K562 (cell line): Measurements from ENCODE around the gene PPIA. TPM values are rescaled to one million over a fixed set of nuclear protein-coding genes. Genes with fewer than 3 reads are reported as not detected.

Source experiments
- ATAC-seq: fragments of 200-7000 bp; cut with Tn5 transposase; 3 replicates; pipeline ENCODE4 v1.9.1; 2020; ENCODE audit warnings: moderate library complexity
- BruUV-seq: library from RNA; stranded (reverse); fragments of 400-500 nt; replicated peaks from 2 replicates; lab custom pipeline; 2021; lab: Mats Ljungman, UMichigan
- CTCF ChIA-PET: fragments of 300-600 bp; formaldehyde crosslinking; extraction: SDS; loops from one replicate; lab custom pipeline; 2021; ENCODE audit warnings: low intra/inter-chr PET ratio; lab: Yijun Ruan, JAX
- POLR2A ChIA-PET: fragments of 300-600, 350-650 bp; sonication (Branson Sonifier 250); formaldehyde crosslinking; extraction: SDS; loops from one replicate; lab custom pipeline; 2021; ENCODE audit warnings: antibody characterized with exemption, inconsistent platforms; lab: Yijun Ruan, JAX
- DNase-seq, 4 experiments: peaks; one replicate each; pipeline versions ENCODE4 v3.0.0 to v3.0.0-alpha.2; 2011 to 2018; ENCODE audit warnings: low spot score in 3 of 4, mixed read lengths in 3 of 4; ENCODE audit errors: extremely low read depth in 1 of 4
- FAIRE-seq: peaks from 2 replicates; lab custom pipeline; 2011; peaks lifted over from hg19 to GRCh38; lab: Jason Lieb, UNC
- H2AFZ ChIP-seq: 2 replicates; pipeline ENCODE4 v1.6.0; 2011; ENCODE audit warnings: low read depth, low read length, control low read depth, inconsistent platforms
- H3K27ac ChIP-seq: fragments of 200-600 bp; 3 replicates; pipeline ENCODE4 v1.8.0; 2011; ENCODE audit warnings: low read depth, mild to moderate bottlenecking, control low read depth, inconsistent platforms, low read length, moderate library complexity, mixed read lengths; ENCODE audit errors: extremely low read depth
- H3K27me3 ChIP-seq, 2 experiments: fragments of 300-600 bp in 1 of 2; 2 replicates in 1 of 2; 3 replicates in 1 of 2; pipeline versions ENCODE4 v1.6.0 to v1.8.0; 2011; ENCODE audit warnings: inconsistent platforms in 2 of 2, low read length in 2 of 2, mild to moderate bottlenecking in 1 of 2, mixed read lengths in 1 of 2, moderate library complexity in 1 of 2; ENCODE audit not compliant: control insufficient read depth in 2 of 2, insufficient read depth in 2 of 2
- H3K36me3 ChIP-seq: fragments of 300-600 bp; 3 replicates; pipeline ENCODE4 v1.8.0; 2011; ENCODE audit warnings: mild to moderate bottlenecking, low read length, inconsistent platforms; ENCODE audit not compliant: control insufficient read depth, insufficient read depth
- H3K4me1 ChIP-seq, 2 experiments: fragments of 200-600 bp in 1 of 2; replicated peaks in 1 of 2; 2 replicates in 1 of 2; 3 replicates in 1 of 2; pipeline versions ENCODE4 v1.5.1 to v1.8.0; 2011; ENCODE audit warnings: inconsistent platforms in 2 of 2, low read length in 2 of 2, mild to moderate bottlenecking in 1 of 2, mixed read lengths in 1 of 2, moderate library complexity in 1 of 2; ENCODE audit not compliant: control insufficient read depth in 2 of 2, insufficient read depth in 2 of 2
- H3K4me2 ChIP-seq: 2 replicates; pipeline ENCODE4 v1.6.1; 2011; ENCODE audit warnings: low read length, control low read depth, inconsistent platforms, mixed read lengths; ENCODE audit not compliant: insufficient read depth
- H3K4me3 ChIP-seq: fragments of 200-600 bp; sonication (generic), shearing (Covaris generic); 2 replicates; pipeline ENCODE4 v1.5.1; 2016; ENCODE audit warnings: control low read depth, inconsistent platforms
- H3K79me2 ChIP-seq: fragments of 200-600 bp; 3 replicates; pipeline ENCODE4 v1.8.0; 2011; ENCODE audit warnings: low read length, inconsistent platforms; ENCODE audit not compliant: control insufficient read depth, insufficient read depth
- H3K9ac ChIP-seq, 2 experiments: 2 replicates each; pipeline versions ENCODE4 v1.6.0 to v1.6.1; 2011; ENCODE audit warnings: low read depth in 2 of 2, low read length in 2 of 2, control low read depth in 1 of 2, inconsistent platforms in 1 of 2, mild to moderate bottlenecking in 1 of 2, mixed read lengths in 1 of 2; ENCODE audit not compliant: insufficient read depth in 1 of 2
- H3K9me1 ChIP-seq: one replicate; pipeline ENCODE4 v1.6.0; 2011; ENCODE audit warnings: inconsistent platforms, mild to moderate bottlenecking, low read length, moderate library complexity; ENCODE audit not compliant: control insufficient read depth, insufficient read depth
- H3K9me3 ChIP-seq: replicated peaks from 2 replicates; pipeline ENCODE4 v1.5.1; 2011; ENCODE audit warnings: low read depth, low read length, inconsistent platforms; ENCODE audit not compliant: control insufficient read depth, insufficient read depth
- H4K20me1 ChIP-seq: replicated peaks from 2 replicates; pipeline ENCODE4 v1.6.1; 2011; ENCODE audit warnings: low read length, inconsistent platforms, mixed read lengths; ENCODE audit not compliant: control insufficient read depth, insufficient read depth
- BCOR ChIP-seq: fragments of 450-650 bp; IDR thresholded peaks from 2 replicates; pipeline ENCODE4 v1.6.1; 2016
- HBP1 ChIP-seq: fragments of 450-650 bp; formaldehyde crosslinking; IDR thresholded peaks from 2 replicates; pipeline ENCODE4 v1.4.0; 2022; ENCODE audit warnings: missing genetic modification characterization
- IRF1 ChIP-seq: sonication (generic); formaldehyde crosslinking; IDR thresholded peaks from 2 replicates; pipeline ENCODE4 v1.8.0; 2022; ENCODE audit warnings: missing genetic modification reagents, mild to moderate bottlenecking, borderline replicate concordance
- MAFF ChIP-seq: IDR thresholded peaks from 2 replicates; pipeline ENCODE4 v1.6.1; 2012; ENCODE audit warnings: low read length, improper control_type of control experiment
- MAFG ChIP-seq: fragments of 450-650 bp; conservative IDR thresholded peaks from 2 replicates; pipeline ENCODE4 v1.6.1; 2016; ENCODE audit warnings: missing genetic modification characterization, missing compliant biosample characterization
- SRF ChIP-seq, 2 experiments: fragments of 250-450, 450-650 bp in 1 of 2; sonication (Bioruptor Pico) in 1 of 2; sonication (generic) in 1 of 2; formaldehyde crosslinking; IDR thresholded peaks; 2 replicates each; pipeline versions ENCODE4 v1.5.0 to v1.5.1; 2020 to 2022; ENCODE audit warnings: mild to moderate bottlenecking in 1 of 2, missing genetic modification reagents in 1 of 2
- TEAD2 ChIP-seq: fragments of 450-650 bp; IDR thresholded peaks from 2 replicates; pipeline ENCODE4 v1.6.1; 2016; ENCODE audit warnings: missing genetic modification characterization, control low read depth, missing compliant biosample characterization
- ZBTB33 ChIP-seq: sonication (generic); formaldehyde crosslinking; IDR thresholded peaks from 2 replicates; pipeline ENCODE4 v1.8.1; 2023; ENCODE audit warnings: mild to moderate bottlenecking, missing genetic modification reagents
- ZC3H4 ChIP-seq: sonication (generic); formaldehyde crosslinking; IDR thresholded peaks from 2 replicates; pipeline ENCODE4 v1.9.0; 2021; ENCODE audit warnings: missing genetic modification reagents, borderline replicate concordance
- ZNF316 ChIP-seq: fragments of 450-650 bp; IDR thresholded peaks from 2 replicates; pipeline ENCODE4 v1.6.1; 2016
- ZNF696 ChIP-seq: fragments of 250-450 bp; sonication (Bioruptor Pico); conservative IDR thresholded peaks from 2 replicates; pipeline ENCODE4 v1.4.0; 2020; ENCODE audit warnings: mild to moderate bottlenecking, moderate library complexity
- WGBS: fragments of 100-300 bp; shearing (Covaris generic); methylation state at CpG from one replicate; pipeline ENCODE4 v1.1.6; 2016; ENCODE audit warnings: low coverage, mixed read lengths; ENCODE audit not compliant: insufficient coverage; ENCODE audit errors: missing lambda C conversion rate; 5-methylcytosine and 5-hydroxymethylcytosine counted together
- in situ Hi-C: fragments of 300-500 bp; cut with MboI; formaldehyde crosslinking; loops from 4 replicates; pipeline ENCODE4 v1.15.0; 2018; ENCODE audit warnings: inconsistent platforms, mixed read lengths
- intact Hi-C: fragments of 100-400 bp; cut with micrococcal nuclease; formaldehyde crosslinking; loops from 2 replicates; pipeline ENCODE4 v1.14.2; 2022
- polyA plus RNA-seq, 8 experiments: library from polyadenylated mRNA; depleted of rRNA in 4 of 8; stranded (reverse) in 5 of 8; unstranded in 3 of 8; fragments of >200 nt; fragmentation: Nextera tagmentation in 2 of 8; fragmentation: Illumina TruSeq in 1 of 8; extraction: Ambion mirVana in 2 of 8; extraction: Trizol in 1 of 8; gene quantifications; 2 replicates each; pipeline versions ENCODE4 v1.2.1 to v1.2.3, GENCODE V29; 2011 to 2014; ENCODE audit warnings: inconsistent platforms in 1 of 8, missing spikeins in 1 of 8
- total RNA-seq, 7 experiments: library from RNA; depleted of rRNA in 6 of 7; stranded (reverse); fragments of >200 nt in 6 of 7; fragmentation: Illumina TruSeq in 2 of 7; extraction: Trizol in 2 of 7; gene quantifications; 2 replicates each; pipeline versions ENCODE4 v1.2.1 to v1.2.3, GENCODE V29; 2011 to 2021; ENCODE audit warnings: low replicate concordance in 1 of 7
- TF ChIP-seq, protein P1 (sequence below), 2 experiments: fragments of 250-450 bp in 1 of 2; fragments of 450-650 bp in 1 of 2; sonication (Bioruptor Pico) in 1 of 2; IDR thresholded peaks; 2 replicates each; pipeline versions ENCODE4 v1.6.1 to v1.8.0; 2016 to 2021; ENCODE audit warnings: mild to moderate bottlenecking in 2 of 2, moderate library complexity in 2 of 2, missing compliant biosample characterization in 1 of 2, missing genetic modification characterization in 1 of 2
- TF ChIP-seq, protein P2 (sequence below): sonication (generic); formaldehyde crosslinking; IDR thresholded peaks from 2 replicates; pipeline ENCODE4 v1.8.1; 2023; ENCODE audit warnings: mild to moderate bottlenecking, missing genetic modification reagents, moderate library complexity

The PPIA gene
- total and polyA plus RNA-seq, 9 of the 15 experiments (the other 6 are each of a cell fraction or from before 2014, with no cell fraction given), result 2,583 to 7,504 (median 3,973) TPM

DNA sequence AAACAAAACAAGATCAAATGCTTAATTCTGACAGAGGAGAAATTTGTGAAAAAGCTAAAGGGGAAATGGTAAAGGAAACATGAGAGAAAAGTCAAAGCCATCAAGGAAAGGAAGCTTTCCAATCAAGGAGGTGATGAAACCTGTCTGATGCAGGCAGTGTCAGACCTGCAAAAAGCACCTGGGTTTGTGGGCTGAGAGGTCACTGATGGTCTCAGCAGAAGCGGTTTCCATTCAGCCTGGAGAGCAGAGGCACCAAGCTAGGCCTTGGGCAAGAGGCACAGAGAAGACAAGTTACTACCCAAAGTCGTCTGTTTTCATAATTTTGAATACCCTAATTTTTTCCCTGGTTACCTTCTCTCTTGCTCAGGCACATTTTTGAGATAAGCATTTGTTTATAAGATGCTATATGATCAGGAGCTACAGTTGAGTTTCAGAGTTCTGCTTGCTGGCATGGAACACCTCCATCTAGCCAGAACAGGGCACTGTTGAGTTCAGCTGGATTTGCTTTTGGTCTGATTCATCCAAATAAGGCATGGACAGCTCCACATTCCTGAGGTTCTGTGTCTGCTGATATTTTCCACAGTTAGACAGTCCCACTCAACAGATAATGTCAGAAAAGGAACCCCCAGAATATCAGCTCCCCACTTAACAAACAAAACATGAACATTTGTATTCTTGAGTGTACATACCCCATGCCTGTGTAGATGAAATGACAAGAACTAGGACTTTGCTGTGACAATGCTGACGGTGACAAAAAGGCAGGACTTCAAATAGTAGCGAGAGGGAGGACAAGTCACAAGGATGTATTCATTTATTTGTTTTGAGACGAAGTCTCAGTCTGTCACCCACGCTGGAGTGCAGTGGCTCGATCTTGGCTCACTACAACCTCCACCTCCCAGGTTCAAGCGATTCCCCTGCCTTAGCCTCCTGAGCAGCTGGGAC lies 4.9 kb upstream of the PPIA start (continued):
- peak; percentile 17; the same call in 1 of the 2 replicates for TF ChIP-seq TEAD2 (tag)
- TF ChIP-seq ZNF316, result peak; percentile 45; the same call in 1 of the 2 replicates
- no peak for TF ChIP-seq HBP1 (CRISPR knock-in tag)
- TF ChIP-seq SRF (CRISPR knock-in tag; IDR thresholded peaks at IDR 0.05), result peak in 1 of 2 experiments; percentile 83; a peak in 2 of 4 replicates
- TF ChIP-seq MAFG (tag), result 0 out of 2 replicates have a peak, but pooled peaks have one; percentile 10
- TF ChIP-seq ZNF696 (CRISPR knock-in tag), result no peak
- TF ChIP-seq MAFF, result peak; percentile 19; the same call in 1 of the 2 replicates
- TF ChIP-seq ZC3H4 (CRISPR knock-in tag), result no peak

DNA sequence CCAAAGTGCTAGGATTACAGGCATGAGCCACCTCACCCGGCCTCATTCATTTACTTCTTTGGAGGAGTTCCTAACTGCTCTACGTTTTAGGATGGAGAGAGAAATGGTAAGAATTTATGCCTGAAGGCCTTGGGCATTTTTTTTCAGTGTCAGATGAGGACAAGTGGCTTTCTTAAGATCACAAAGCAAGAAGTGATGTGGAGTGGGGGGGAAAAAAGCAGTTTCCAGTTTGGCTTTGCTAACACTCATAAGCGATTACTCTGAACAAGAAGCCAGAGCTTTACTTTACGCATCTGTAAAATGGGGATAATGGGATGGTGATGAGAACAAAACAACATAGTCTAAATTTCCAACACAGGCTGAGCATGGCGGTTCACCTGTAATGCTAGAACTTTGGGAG lies 2.6 kb upstream of the PPIA start:
- H3K4me3 ChIP-seq, result no peak overlapping the region
- peaks cover 16% of the 10 kb centered on the region for H4K20me1 ChIP-seq
- WGBS, result 62% methylated on average over 5 of the region's 5 CpGs
- no TSS peak for BruUV-seq
- no peak for DNase-seq
- H3K4me1 ChIP-seq, result peaks cover 15 to 21% of the 10 kb centered on the region in 2 experiments; a peak in 4 of 5 replicates
- CTCF ChIA-PET, result no interaction called here
- ATAC-seq, result no peak
- H3K27me3 ChIP-seq, result no peaks in the 10 kb centered on the region
- H3K4me2 ChIP-seq, result no peak overlapping the region
- H3K9me3 ChIP-seq, result no peaks in the 10 kb centered on the region
- no peak for FAIRE-seq
- H3K9ac ChIP-seq, result no peak overlapping the region
- no peak overlapping the region for H3K27ac ChIP-seq
- no peak overlapping the region for H2AFZ ChIP-seq
- no peaks in the 10 kb centered on the region for H3K9me1 ChIP-seq
- POLR2A ChIA-PET, result interaction anchor here (0.6 kb wide), 3 partner anchors 30 to 263 kb away, joined by 3 to 4 read pairs (median 3); no protein-coding TSS in a partner anchor
- H3K36me3 ChIP-seq, result peaks cover 17% of the 10 kb centered on the region
- intact Hi-C loops (no loop called here), in situ Hi-C loops (no loop called here)
- peaks cover 36% of the 10 kb centered on the region for H3K79me2 ChIP-seq
- TF ChIP-seq, protein P1, sequence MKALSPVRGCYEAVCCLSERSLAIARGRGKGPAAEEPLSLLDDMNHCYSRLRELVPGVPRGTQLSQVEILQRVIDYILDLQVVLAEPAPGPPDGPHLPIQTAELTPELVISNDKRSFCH (CRISPR knock-in tag; IDR thresholded peaks at IDR 0.05), result no peak
- TF ChIP-seq, protein P1 (tag; IDR thresholded peaks at IDR 0.05), result no peak
- TF ChIP-seq BCOR (peak; percentile 88), IRF1 (CRISPR knock-in tag) (no peak), ZBTB33 (CRISPR knock-in tag) (no peak)
- TF ChIP-seq, protein P2, sequence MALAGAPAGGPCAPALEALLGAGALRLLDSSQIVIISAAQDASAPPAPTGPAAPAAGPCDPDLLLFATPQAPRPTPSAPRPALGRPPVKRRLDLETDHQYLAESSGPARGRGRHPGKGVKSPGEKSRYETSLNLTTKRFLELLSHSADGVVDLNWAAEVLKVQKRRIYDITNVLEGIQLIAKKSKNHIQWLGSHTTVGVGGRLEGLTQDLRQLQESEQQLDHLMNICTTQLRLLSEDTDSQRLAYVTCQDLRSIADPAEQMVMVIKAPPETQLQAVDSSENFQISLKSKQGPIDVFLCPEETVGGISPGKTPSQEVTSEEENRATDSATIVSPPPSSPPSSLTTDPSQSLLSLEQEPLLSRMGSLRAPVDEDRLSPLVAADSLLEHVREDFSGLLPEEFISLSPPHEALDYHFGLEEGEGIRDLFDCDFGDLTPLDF (CRISPR knock-in tag), result no peak
